NB4 (cell line): Measurements from ENCODE around the gene METTL23.
"Not testable (repeated sequence)": the region's sequence is repeated elsewhere in the genome, so short reads cannot be mapped to it uniquely, and the experiment has no call there.

Experiments used
- CTCF ChIP-seq: IDR thresholded peaks from one replicate; pipeline ENCODE4 v1.5.1; 2012; ENCODE audit warnings: low read depth, low read length
- MAX ChIP-seq: IDR thresholded peaks from 2 replicates; pipeline ENCODE4 v1.6.1; 2011; ENCODE audit warnings: low read depth, low read length
- MYC ChIP-seq: IDR thresholded peaks from 2 replicates; pipeline ENCODE4 v1.6.1; 2011; ENCODE audit warnings: low read depth, low read length
- POLR2A ChIP-seq: IDR thresholded peaks from 2 replicates; pipeline ENCODE4 v1.6.1; 2011; ENCODE audit warnings: mild to moderate bottlenecking; ENCODE audit not compliant: insufficient read length; ENCODE audit errors: extremely low read depth

- TF ChIP-seq POLR2A, CTCF, MAX, MYC: not testable (repeated sequence)
Measured at GRCh38 chr17:76745785-76746184, 19.1 kb downstream of the METTL23 start.
